ENCODE data around the gene USP4.
"Not testable (repeated sequence)": the region's sequence is repeated elsewhere in the genome, so short reads cannot be mapped to it uniquely, and the experiment has no call there.

Gene USP4

GRCh38 chr3:49339941-49340800 lies at the start of gene USP4:
TSS of gene USP4 (minus strand) at chr3:49340053. CDS start at chr3:49340024, 29 bp downstream.
- DNase-seq (ENCODE audit: low read depth): peak; percentile 87

GRCh38 chr3:49389297-49389696 lies 49.4 kb upstream of the USP4 start:
- no peak for DNase-seq (ENCODE audit: low read depth)

GRCh38 chr3:49388289-49388820 lies 48.5 kb upstream of the USP4 start:
- peak; percentile 15 for DNase-seq (ENCODE audit: low read depth)

- DNase-seq (ENCODE audit: low read depth): no peak
These were observed 47.9 kb upstream of the USP4 start for GRCh38 chr3:49387721-49388120.

- DNase-seq (ENCODE audit: low read depth): no peak
These were observed 46.4 kb upstream of the USP4 start for GRCh38 chr3:49386056-49386756.

- no peak for DNase-seq (ENCODE audit: low read depth)
These were observed 45.8 kb upstream of the USP4 start for GRCh38 chr3:49385617-49386016.

GRCh38 chr3:49383387-49383786 lies 43.5 kb upstream of the USP4 start:
- no peak for DNase-seq (ENCODE audit: low read depth)

- peak; percentile 83 for DNase-seq (ENCODE audit: low read depth)
These were observed 38.5 kb upstream of the USP4 start for GRCh38 chr3:49378249-49378895.

GRCh38 chr3:49377483-49377882 lies 37.6 kb upstream of the USP4 start:
- DNase-seq (ENCODE audit: low read depth): peak; percentile 65

GRCh38 chr3:49371946-49372345 lies 32.1 kb upstream of the USP4 start:
- no peak for DNase-seq (ENCODE audit: low read depth)

GRCh38 chr3:49370585-49371290 lies 30.9 kb upstream of the USP4 start:
- DNase-seq (ENCODE audit: low read depth): no peak

GRCh38 chr3:49362561-49362960 lies 22.7 kb upstream of the USP4 start:
- peak; percentile 61 for DNase-seq (ENCODE audit: low read depth)

- DNase-seq (ENCODE audit: low read depth): peak; percentile 57
These were observed 19.8 kb upstream of the USP4 start for GRCh38 chr3:49359623-49360022.

GRCh38 chr3:49358884-49359225 lies 19.0 kb upstream of the USP4 start:
- no peak for DNase-seq (ENCODE audit: low read depth)

GRCh38 chr3:49358217-49358883 lies 18.5 kb upstream of the USP4 start, which contains the start of gene GPX1:
TSS of gene GPX1 (minus strand) at chr3:49358353. CDS start at chr3:49358278, 75 bp downstream.
- peak; percentile 96 for DNase-seq (ENCODE audit: low read depth)

GRCh38 chr3:49357443-49358216 lies 17.8 kb upstream of the USP4 start:
- peak; percentile 91 for DNase-seq (ENCODE audit: low read depth)

- not testable (repeated sequence) for DNase-seq (ENCODE audit: low read depth)
These were observed 17.2 kb upstream of the USP4 start for GRCh38 chr3:49357095-49357442.

- DNase-seq (ENCODE audit: low read depth): no peak
These were observed 13.1 kb upstream of the USP4 start for GRCh38 chr3:49352890-49353421.

- DNase-seq (ENCODE audit: low read depth): no peak
These were observed 12.4 kb upstream of the USP4 start for GRCh38 chr3:49352281-49352680.

GRCh38 chr3:49351521-49352011 lies 11.7 kb upstream of the USP4 start:
- DNase-seq (ENCODE audit: low read depth): peak; percentile 96

Measured in iris pigment epithelial cell (primary cell).